Stimulated activated CD4-positive, alpha-beta T cell treated with anti-CD3 and anti-CD28 coated beads, TNF-alpha, amount 100 ng/mL, for 24 hours (primary cell): Measurements from ENCODE around the gene SRD5A3.
"Not testable (repeated sequence)": the region's sequence is repeated elsewhere in the genome, so short reads cannot be mapped to it uniquely, and the experiment has no call there.

Experiments
- DNase-seq, 3 experiments: peaks; one replicate each; pipeline ENCODE4 v3.0.0-alpha.2; 2020; ENCODE audit warnings: low read depth in 3 of 3

SRD5A3 gene

DNA sequence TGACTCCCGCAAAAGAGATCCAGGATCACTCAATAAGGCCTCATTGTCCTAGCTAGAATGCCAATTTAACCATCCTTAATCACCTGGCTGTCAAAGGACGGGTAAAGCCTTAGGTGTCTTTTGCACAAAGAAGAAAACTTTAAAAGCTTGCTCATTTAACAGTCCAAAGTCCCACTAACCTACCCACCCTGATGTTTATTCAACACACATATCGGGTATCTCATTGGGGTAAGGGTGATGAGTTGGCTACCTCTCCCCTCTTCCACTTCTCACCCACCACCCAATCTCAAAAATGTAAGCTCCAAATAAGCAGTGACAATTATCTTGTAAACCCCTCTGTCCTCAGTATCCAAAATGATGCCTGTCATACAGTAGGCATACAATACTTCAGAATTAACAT, 988 bp upstream of the SRD5A3 start:
- no peak for DNase-seq

DNA sequence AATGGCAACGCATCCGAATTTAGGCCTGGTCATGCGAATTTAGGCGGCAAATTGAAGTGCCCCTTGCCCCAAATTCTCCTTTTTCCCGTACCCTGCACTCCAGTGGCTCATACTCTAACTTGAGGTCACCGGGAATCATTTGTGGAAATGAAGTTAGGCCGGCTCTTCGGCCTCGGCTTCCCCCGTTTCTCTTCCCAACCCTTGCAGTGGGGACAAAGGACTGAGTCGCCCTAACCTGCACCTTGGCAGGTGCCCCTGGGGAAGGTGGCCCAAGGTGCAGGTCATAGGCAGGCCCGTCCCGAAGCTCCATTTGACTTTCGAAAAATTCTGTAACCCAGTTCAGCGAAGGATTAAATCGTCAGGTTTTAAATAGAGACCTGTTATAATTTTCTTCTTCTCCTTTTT, 811 bp downstream of the SRD5A3 start:
- no peak for DNase-seq

DNA sequence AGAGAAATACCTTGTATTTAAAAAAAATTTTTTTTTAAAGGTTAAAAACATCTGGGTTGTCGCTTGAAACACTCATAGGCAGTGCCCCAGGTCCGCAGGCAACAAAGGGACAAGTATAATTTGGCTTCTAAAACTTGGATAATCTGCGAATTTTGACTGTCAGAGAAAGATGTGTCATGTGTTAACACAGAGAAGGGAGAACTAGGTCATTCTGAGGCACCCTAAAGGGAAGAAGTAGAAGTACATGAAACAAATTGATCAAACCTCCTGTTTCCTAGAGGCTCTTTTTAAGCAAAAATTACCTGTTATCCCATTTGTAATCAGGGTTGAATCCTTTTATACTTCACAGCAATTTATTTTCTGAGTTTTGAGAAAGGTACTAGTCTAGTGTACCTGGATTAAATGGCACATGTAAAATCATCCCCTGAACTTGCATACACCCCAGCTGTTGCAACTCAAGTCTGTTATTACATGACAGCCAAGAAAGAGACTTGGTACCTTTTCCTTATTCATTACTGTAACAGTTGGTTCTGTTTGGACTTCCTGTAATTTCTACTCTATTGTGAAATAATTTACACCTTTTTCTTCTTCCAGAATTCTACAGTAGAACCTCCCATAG, 1.7 kb downstream of the SRD5A3 start:
- DNase-seq = no peak

DNA sequence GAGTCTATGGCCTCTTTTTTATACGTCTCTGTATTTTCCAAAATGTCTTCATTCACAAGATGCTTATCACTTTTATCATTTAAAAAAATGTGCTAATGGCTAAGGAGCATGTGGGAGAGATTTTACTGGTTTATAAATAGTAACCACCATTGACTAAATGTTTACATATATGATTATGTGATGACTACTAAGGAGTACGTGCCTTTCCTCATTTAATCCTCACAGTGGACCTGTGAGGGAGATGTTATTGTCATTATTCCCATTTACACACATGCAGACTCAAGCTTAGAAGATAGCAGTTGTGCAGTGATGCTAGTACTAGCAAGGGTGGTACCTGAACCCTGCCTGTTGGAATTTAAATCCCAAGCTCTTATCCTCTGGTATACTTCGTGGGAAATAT, 2.4 kb downstream of the SRD5A3 start:
- no peak for DNase-seq

DNA sequence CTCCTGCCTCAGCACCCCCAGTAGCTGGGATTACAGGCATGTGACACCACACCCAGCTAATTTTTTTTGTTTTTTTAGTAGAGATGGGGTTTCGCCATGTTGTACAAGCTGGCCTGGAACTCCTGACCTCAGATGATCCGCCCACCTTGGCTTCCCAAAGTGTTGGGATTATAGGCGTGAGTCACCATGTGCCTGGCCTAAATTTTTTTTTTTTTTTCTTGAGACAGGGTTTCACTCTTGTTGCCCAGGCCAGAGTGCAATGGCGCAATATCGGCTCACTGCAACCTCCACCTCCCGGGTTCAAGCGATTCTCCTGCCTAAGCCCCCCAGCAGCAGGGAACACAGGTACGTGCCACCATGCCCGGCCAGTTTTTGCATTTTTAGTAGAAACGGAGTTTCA, 4.8 kb downstream of the SRD5A3 start:
- not testable (repeated sequence) for DNase-seq

DNA sequence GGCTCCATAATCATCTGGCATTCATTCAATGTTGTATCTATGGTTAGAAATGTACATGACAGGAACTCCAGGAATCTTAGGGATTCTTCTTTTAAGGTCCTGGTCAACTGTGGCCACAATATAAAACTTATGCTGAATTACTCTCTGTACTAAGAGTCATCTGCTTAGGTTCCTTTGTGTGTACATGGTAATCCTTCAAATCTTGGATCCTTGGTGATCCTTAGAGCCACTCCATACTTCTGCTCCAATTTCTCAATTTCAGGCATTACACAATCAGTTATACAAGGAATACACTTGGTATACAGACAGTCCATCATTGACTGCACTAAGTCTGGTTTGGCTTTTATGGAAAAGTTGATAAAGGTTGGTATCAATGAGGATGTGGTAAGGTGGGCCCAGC, 5.8 kb downstream of the SRD5A3 start:
- no peak for DNase-seq

DNA sequence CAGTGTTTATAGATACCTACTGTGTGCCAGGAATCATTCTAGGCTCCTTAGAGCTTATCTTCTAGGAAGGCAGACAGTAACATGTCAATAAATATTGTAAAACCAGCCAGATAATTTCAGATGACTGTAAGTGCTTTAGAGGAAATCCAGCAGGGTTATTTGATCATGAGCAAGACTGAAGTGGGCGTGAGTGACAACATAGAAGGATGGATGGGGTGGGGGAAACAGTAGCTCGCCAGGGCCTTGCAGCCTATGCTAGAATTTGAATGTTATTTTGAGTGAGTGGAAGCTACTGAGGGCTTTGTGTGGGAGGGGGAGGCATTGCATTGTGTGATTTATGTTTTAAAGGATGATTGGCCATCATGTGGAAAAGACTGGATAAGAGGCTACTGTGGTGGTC, 6.7 kb downstream of the SRD5A3 start:
- DNase-seq = no peak

DNA sequence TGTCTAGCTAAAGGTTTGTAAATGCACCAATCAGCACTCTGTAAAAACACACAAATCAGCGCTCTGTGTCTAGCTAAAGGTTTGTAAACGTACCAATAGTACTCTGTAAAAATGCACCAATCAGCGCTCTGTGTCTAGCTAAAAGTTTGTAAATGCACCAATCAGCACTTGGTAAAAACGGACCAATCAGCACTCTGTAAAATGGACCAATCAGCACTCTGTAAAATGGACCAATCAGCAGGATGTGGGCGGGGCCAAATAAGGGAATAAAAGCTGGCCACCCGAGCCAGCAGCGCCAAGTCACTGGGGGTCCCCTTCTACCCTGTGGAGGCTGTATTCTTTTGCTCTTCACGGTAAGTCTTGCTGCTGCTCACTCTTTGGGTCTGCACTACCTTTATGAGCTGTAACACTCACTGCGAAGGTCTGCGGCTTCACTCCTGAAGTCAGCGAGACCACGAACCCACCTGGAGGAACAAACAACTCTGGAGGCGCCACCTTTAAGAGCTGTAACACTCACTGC, 7.2 kb downstream of the SRD5A3 start:
- not testable (repeated sequence) for DNase-seq

DNA sequence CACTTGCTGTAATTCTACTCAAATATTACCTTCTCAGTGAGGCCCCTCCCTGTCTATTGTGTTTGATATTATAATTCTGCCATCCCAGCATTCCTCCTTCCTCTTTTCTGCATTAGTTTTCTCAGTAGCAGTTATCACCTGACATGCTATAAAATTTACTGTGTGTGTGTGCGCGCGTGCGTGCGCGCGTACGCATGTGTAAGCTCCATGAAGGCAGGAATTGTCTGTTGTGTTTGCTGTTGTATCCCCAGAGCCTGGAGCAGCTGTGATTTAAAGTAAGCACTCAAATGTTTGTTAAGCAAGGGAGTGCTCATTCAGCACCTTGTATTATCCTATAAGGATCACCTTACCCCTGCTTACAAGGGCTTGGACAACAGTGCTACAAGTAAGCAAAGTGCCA, 8.6 kb downstream of the SRD5A3 start:
- DNase-seq = no peak

DNA sequence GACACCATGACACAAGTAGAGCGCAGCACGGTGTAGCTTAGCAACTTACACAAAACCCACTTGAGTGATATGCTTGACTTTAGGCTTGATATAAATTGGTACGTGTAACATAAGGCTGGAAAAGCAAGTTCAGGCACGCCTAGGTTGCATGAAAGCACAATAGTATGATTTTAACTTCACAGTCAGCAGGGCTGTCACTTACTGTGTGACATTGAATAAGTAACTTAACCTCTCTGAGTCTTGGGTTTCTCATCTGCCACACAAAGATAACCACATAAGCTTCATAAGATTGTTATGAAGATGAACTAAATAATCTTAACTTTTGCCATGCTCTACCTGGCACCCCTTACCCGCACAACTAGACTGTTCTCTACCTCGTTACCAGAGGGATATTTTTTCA, 9.5 kb downstream of the SRD5A3 start:
- no peak for DNase-seq

DNA sequence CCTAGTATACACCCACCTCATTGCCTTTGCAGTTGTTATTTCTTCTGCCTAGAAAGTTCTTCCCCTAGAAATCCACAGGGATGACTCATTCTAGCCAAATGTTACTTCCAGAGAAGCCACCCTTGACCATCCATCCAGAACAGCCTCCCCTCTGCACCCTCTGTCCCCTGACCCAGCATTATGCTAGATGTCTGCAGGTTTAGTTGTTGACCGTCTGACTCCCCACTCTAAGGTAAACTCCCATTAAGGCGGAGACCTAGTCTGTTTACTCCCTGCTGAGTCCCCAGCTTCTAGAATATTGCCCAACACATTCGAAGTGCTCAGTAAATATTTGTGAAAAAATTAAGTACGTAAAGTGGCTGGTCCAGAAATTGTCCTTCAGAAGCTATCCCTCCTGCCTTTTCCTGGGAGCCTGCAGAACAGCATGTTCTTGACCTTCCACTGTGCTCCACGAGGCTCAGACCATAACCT, 11.0 kb downstream of the SRD5A3 start:
- no peak for DNase-seq

DNA sequence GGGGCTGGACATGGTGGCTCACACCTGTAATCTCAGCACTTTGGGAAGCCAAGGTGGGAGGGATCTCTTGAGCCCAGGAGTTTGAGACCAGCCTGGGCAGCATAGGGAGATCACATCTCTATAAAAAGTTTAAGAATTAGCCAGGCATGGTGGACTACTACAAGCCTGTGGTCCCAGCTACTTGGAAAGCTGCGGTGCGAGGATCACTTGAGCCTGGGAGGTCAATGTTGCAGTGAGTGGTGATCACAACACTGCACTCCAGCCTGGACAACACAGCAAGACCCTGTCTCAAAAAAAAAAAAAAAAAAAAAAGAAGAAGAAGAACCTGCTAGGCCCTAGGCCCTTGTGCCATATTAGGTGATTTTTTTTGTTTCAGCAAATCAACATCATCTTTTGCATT, 12.2 kb downstream of the SRD5A3 start:
- no peak for DNase-seq

DNA sequence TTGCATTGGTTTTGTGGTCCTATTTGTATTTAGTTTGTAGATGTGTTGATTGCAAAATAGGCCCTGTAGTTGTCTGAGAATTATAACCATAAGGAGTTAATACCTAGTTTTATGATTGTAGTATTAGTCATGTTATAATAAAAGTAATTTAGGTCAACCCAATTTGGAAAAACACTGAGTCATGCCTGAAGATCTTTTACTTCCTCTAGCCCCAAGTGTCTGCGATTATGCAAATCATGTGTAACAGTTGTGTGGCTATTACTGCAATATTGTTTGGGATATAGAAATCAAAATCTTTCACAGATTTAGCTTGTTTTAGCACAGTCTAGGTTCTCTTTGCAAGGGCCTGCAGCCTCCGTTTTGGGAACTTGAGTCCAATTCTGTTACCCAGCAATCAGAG, 12.6 kb downstream of the SRD5A3 start:
- no peak for DNase-seq

DNA sequence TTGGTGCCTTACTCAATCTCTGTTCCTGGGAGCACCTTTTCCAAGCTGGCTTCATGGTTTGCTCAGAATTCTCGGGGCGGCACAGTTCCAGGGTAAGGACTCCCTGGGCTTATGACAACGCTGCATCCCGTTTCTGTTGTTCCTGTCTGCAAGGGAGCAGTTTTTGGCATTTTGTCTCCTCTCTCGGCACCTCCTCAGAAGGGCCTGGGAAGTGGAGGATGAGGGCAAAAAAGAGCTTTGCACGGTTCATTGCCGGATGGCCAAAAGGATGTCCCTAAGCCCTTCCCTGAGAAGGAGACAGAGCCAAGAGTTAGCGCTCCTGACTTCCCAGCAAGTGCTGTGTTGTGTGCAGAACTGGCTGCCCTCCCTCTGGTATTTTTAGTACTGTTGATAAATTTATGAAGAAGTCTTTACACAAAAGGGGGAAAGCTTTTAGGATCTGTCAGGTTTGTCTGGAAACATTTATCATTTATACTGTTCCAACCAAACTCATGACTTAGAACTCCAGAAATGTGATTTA, 13.4 kb downstream of the SRD5A3 start:
- DNase-seq = no peak

DNA sequence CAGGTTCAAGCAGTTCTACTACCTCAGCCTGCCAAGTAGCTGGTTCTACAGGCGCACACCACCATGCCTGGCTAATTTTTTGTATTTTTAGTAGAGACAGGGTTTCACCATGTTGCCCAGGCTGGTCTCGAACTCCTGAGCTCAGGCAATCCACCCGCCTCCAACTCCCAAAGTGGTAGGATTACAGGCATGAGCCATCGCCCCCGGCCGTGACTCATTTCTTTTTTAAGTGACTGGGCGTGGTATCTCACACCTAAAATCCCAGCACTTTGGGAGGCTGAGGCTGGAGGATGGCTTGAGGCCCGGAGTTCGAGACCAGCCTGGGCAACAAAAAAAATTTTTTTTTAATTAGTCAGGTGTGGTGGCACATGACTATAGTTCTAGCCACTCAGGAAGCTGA, 16.9 kb downstream of the SRD5A3 start:
- DNase-seq = not testable (repeated sequence)

DNA sequence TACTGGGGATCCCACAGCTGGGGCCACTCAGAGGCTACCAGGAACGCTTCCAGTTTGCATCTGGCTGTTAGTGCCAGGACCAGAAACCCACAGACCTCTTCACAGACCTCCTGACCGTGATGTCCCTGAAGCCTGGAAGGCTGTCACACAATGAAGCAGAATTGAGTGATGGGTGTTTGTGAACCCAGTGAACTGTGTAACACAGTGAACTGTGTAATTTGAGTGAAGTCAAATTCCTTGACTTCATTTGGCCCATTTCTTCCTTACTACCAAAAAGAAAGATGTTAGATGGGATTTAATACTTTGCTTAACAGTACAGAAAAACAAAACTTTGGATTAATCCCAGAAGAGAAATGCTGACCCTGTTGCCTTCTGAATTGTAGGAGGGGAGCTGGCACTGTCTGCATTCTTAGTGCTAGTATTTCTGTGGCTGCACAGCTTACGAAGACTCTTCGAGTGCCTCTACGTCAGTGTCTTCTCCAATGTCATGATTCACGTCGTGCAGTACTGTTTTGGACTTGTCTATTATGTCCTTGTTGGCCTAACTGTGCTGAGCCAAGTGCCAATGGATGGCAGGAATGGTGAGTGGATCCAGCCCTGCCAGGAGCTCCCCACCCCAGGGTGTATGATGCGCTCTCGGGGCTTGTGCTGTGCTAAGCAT, 17.8 kb downstream of the SRD5A3 start:
- no peak for DNase-seq

DNA sequence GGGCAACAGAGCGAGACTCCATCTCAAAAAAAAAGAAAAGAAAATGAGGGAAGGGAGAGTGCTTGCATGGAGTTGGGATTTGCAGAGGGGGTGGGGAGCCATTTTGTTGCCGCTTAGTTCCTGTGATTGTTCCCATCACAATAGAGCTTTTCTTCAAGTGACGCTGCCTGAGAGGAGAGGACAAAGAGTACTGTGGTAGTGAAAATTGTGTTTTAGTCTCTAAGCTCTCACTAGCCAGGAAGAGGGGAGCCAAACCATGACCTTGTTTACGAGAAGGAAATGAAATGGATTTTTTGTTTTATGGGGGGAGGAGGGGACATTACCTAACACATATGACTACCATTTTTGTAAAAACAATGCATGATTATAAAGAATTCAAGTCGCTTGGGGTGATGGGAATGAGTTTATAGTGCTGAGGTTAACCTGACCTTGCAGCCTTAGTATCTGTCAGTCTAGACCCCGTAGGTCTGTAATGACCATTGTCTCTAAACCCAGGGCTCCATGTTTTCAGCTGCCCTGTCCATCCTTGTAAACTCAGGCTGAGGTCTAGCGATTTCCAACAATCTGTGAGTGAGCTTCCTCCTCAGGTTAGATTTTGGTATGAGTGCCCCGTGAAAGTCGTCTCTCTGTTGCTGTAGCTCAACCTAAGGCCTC, 18.8 kb downstream of the SRD5A3 start:
- DNase-seq = no peak

DNA sequence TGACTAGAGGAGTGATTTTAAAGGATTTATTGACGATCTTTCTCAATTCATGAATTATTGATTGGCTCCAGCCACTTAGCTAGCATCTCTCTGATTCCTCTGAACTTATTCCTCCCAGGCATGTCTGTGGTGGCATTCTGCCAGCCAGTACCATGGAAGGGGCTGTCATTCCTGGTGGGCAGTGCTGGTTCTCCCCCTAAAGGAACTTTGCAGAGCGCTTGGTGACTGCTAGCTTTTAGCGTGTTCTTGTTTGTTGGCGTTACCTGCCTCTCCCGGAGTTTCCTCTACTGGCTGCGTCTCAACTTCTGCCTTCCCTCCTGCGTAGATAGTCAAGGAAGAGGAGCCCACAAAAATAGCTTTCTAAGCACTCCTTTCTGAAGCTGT, 19.3 kb downstream of the SRD5A3 start:
- DNase-seq = no peak

DNA sequence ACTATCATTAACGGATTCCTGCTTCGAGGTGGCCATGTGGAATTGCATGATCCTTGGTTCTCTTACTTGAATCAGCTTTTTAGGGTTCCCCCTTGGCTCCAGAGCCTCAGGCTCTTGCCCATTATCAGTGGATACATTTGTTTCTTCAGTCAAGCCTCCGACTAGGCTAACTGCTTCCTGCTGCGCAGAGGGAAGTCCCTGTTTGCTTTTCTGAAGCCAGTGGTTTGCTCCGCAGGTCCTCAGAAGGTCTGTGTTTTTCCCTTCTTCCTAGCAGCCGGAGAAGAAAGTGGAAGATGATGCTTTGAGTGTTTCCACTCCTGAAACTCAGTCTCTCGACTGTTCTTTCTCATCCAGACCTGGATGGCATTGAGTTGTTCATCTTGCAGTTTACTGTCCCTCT, 20.6 kb downstream of the SRD5A3 start:
- DNase-seq = no peak

DNA sequence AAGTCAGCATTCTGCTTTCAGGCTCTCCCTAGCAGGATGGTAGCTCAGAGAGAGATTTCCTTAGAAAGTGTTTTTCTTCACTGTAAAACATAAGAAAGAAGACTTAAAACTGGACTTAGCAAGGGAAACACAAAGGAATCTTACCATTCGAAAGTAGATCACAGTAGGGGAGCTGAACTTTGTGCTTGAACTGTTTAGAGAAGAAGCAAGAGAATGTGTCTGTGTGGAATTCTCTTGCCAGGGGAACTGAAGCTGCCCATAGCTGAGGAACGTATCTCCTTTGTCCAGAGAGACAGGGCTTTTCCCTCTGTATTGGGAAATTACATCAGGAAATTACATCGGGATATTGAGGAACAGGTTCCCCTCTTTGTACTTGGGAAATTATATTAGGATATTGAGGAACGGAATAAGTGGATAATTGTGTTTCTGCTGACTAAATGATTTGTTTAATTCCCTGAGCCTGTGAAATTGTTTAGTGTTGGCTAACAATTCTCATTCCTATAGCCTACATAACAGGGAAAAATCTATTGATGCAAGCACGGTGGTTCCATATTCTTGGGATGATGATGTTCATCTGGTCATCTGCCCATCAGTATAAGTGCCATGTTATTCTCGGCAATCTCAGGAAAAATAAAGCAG, 21.2 kb downstream of the SRD5A3 start:
- no peak for DNase-seq

DNA sequence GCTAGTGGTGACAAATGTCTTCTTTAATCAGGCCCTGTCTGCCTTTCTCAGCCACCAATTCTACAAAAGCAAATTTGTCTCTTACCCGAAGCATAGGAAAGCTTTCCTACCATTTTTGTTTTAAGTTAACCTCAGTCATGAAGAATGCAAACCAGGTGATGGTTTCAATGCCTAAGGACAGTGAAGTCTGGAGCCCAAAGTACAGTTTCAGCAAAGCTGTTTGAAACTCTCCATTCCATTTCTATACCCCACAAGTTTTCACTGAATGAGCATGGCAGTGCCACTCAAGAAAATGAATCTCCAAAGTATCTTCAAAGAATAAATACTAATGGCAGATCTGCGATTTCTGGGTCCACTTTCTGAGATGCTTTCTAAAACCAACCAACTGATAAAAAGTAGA, 23.9 kb downstream of the SRD5A3 start:
- no peak for DNase-seq

DNA sequence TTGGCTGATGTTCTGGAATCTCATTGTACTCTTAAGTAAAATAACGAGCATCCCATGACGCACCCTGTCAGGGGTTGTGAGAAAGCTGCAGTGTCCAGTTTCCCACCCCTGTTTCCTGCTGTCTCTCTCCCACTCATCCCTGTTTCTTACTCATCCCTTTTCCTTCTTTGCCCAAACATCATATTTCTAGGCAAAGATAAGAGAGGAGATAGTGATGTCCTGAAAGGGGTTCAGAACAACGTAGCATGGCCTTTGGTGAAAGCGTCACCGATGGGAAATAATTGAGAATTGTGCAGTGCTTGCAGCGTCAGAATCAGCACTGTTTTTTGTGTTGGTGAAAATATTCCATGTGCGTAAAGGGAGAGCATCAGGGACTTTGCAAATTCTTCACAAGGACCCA, 26.2 kb downstream of the SRD5A3 start:
- no peak for DNase-seq
